GM12801 (cell line): ENCODE data around the gene PEX19.

Experiments
- TF ChIP-seq, protein P1 (sequence below): IDR thresholded peaks from one replicate; pipeline ENCODE4 v1.5.1; 2011; ENCODE audit warnings: control low read depth; ENCODE audit not compliant: insufficient read length; ENCODE audit errors: extremely low read depth

PEX19 gene

DNA sequence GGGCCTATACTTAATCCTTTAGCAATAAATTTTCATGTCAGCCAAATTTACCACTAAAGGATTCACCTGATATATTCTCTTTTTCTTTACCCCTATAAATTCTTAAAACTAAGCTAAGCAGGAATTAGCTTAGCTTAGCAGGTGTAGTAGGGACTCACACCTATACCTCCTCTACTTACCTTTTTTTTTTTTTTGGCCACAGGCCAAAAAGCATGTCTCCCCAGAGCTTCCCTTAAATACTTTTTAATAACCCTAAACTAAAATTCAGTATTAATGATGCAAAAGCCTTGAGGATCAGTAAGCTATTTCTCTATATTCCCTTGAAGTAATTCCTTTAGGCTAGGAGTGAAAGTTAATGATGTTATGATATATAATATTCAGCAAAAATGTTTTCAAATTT lies 56.5 kb downstream of the PEX19 start:
- TF ChIP-seq, protein P1, sequence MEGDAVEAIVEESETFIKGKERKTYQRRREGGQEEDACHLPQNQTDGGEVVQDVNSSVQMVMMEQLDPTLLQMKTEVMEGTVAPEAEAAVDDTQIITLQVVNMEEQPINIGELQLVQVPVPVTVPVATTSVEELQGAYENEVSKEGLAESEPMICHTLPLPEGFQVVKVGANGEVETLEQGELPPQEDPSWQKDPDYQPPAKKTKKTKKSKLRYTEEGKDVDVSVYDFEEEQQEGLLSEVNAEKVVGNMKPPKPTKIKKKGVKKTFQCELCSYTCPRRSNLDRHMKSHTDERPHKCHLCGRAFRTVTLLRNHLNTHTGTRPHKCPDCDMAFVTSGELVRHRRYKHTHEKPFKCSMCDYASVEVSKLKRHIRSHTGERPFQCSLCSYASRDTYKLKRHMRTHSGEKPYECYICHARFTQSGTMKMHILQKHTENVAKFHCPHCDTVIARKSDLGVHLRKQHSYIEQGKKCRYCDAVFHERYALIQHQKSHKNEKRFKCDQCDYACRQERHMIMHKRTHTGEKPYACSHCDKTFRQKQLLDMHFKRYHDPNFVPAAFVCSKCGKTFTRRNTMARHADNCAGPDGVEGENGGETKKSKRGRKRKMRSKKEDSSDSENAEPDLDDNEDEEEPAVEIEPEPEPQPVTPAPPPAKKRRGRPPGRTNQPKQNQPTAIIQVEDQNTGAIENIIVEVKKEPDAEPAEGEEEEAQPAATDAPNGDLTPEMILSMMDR = no peak

DNA sequence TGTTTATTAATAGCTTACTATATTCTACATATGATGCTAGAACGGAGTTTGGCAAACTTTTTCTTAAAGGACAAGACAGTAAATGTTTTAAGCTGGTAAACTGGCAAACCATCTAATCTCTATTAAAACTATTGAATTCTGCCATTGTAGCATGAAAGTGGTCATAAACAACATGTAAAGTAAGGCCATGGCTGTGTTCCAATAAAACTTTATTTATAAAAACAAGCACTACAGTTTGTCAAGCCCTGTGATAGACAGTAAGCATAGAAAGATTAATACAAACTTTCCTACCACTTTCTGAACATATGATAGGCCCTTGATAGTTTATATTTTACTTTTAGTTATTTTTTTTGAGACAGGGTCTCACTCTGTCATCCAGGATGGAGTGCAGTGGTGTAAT lies 57.4 kb downstream of the PEX19 start:
- TF ChIP-seq, protein P1 = no peak

DNA sequence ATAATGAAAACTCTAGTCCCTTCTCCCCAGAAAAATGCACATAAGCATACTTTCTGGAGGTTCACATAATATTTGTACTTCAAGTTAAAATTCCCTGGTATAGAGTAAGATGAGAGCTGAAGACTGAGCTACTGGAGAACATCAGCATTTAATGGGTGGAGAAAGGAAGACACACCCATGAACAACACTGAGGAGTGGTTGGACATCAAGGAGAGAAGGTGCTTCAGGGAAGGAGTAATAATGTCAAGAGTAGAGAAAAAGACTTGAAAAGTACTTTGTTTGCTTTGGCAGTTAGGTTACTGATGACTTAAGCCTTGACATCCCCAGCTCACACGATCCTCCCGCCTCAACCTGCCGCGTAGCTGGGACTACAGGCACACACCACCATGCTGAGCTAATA lies 57.9 kb downstream of the PEX19 start:
- TF ChIP-seq, protein P1 = no peak
